Panc1 (cell line): ENCODE results near the gene KRTAP5-9. TPM values are rescaled to one million over a fixed set of nuclear protein-coding genes. Genes with fewer than 3 reads are reported as not detected.

Experiments
- ATAC-seq: fragments of 200-7000 bp; cut with Tn5 transposase; 2 replicates; pipeline ENCODE4 v1.9.1; 2020; ENCODE audit warnings: mild to moderate bottlenecking, moderate library complexity
- BruUV-seq: library from RNA; stranded (reverse); fragments of 400-500 nt; replicated peaks from 2 replicates; lab custom pipeline; 2021; lab: Mats Ljungman, UMichigan
- CTCF ChIA-PET: fragments of 300-600 bp; sonication (Branson Sonifier 250); formaldehyde crosslinking; loops from one replicate; lab custom pipeline; 2022; ENCODE audit warnings: antibody characterized with exemption; lab: Charles Lee
- POLR2A ChIA-PET: fragments of 300-600 bp; sonication (Branson Sonifier 250); formaldehyde crosslinking; loops from one replicate; lab custom pipeline; 2022; ENCODE audit warnings: antibody characterized with exemption; lab: Charles Lee
- DNase-seq: peaks from one replicate; pipeline ENCODE4 v3.0.0-alpha.2; 2010; ENCODE audit warnings: low read depth, low spot score
- H3K27ac ChIP-seq: 2 replicates; pipeline ENCODE4 v1.5.1; 2011; ENCODE audit warnings: mild to moderate bottlenecking, low read length, inconsistent platforms
- H3K27me3 ChIP-seq: fragments of 200-500 bp; sonication (Bioruptor generic); 2 replicates; pipeline ENCODE4 v1.6.0; 2014; ENCODE audit warnings: low read length, inconsistent platforms; ENCODE audit not compliant: control insufficient read depth, insufficient read depth
- H3K36me3 ChIP-seq: fragments of 200-500 bp; sonication (Bioruptor generic); 2 replicates; pipeline ENCODE4 v1.5.1; 2014; ENCODE audit warnings: inconsistent platforms, mild to moderate bottlenecking, low read length, moderate library complexity; ENCODE audit not compliant: control insufficient read depth, insufficient read depth
- H3K4me1 ChIP-seq: 2 replicates; pipeline ENCODE4 v1.5.1; 2011; ENCODE audit warnings: inconsistent platforms, mild to moderate bottlenecking, low read length, moderate library complexity; ENCODE audit not compliant: control insufficient read depth, insufficient read depth
- H3K4me3 ChIP-seq, 2 experiments: 2 replicates each; pipeline ENCODE4 v1.5.1; 2011 to 2012; ENCODE audit warnings: low read depth in 2 of 2, low read length in 2 of 2, mild to moderate bottlenecking in 2 of 2, inconsistent platforms in 1 of 2, moderate library complexity in 1 of 2
- H3K9me3 ChIP-seq: fragments of 200-500 bp; sonication (Bioruptor generic); 2 replicates; pipeline ENCODE4 v1.5.1; 2014; ENCODE audit warnings: low read depth, mild to moderate bottlenecking, inconsistent platforms, low read length, moderate library complexity; ENCODE audit not compliant: control insufficient read depth, insufficient read depth
- CTCF ChIP-seq: fragments of 450-650 bp; IDR thresholded peaks from 2 replicates; pipeline ENCODE4 v1.5.1; 2017; ENCODE audit warnings: mild to moderate bottlenecking
- POLR2AphosphoS5 ChIP-seq: IDR thresholded peaks from 2 replicates; pipeline ENCODE4 v1.6.1; 2012; ENCODE audit warnings: mild to moderate bottlenecking, low read depth, low read length, moderate library complexity
- SIN3A ChIP-seq: IDR thresholded peaks from 2 replicates; pipeline ENCODE4 v1.6.1; 2012; ENCODE audit warnings: low read depth, mild to moderate bottlenecking, low read length, moderate library complexity, borderline replicate concordance; ENCODE audit not compliant: insufficient read depth
- TCF7L2 ChIP-seq: IDR thresholded peaks from 2 replicates; pipeline ENCODE4 v1.6.1; 2011; ENCODE audit warnings: mild to moderate bottlenecking, low read depth, low read length, inconsistent platforms
- in situ Hi-C: cut with HindIII; loops from 2 replicates; pipeline ENCODE4 v1.10.0; 2016; ENCODE audit warnings: low sequenced_read_pairs, low pct_unique_long_range_greater_than_20kb
- intact Hi-C: fragments of 100-400 bp; cut with micrococcal nuclease; formaldehyde crosslinking; loops from one replicate; pipeline ENCODE4 v1.10.0; 2022; ENCODE audit not compliant: unreplicated experiment
- total RNA-seq: library from RNA; stranded (reverse); gene quantifications from one replicate; pipeline ENCODE4 v1.2.1, GENCODE V29; 2021; ENCODE audit not compliant: unreplicated experiment
- TF ChIP-seq, protein P1 (sequence below), 2 experiments: IDR thresholded peaks; 2 replicates each; pipeline ENCODE4 v1.6.1; 2011 to 2012; ENCODE audit warnings: low read depth in 2 of 2, control low read depth in 1 of 2, low read length in 1 of 2, mild to moderate bottlenecking in 1 of 2, moderate library complexity in 1 of 2; ENCODE audit not compliant: insufficient read depth in 1 of 2

The KRTAP5-9 gene
- total RNA-seq, 1 experiment from 2014 or later = not detected

DNA sequence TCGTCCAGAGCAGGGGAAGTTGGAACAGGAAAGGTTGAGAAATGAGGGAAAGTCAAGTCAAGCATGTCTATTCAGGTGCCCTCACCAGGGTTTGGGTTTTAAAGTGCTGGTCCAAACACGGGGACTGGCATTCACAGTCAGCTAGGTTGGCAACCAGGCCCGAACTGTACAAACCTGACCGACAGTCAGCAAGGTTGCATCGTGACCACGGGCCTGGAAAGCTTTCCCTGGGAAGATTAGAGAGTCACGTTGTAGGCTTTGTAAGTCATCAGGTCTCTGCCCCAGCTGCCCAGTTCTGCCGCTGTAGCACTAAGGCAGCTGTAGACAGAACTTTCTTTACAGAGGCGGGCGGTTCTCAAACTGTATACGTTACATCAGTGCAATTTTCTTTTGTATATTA lies 24.6 kb downstream of the KRTAP5-9 start:
- H3K4me1 ChIP-seq = peaks cover 2% of the 10 kb centered on the region; the same call in 1 of the 2 replicates
- H3K4me3 ChIP-seq = no peak overlapping the region
- intact Hi-C loops = no loop called here
- POLR2A ChIA-PET = no interaction called here
- CTCF ChIA-PET = interaction anchor here (0.7 kb wide), 1 partner anchor 491 kb away, joined by 4 read pairs; no protein-coding TSS in a partner anchor
- no peaks in the 10 kb centered on the region for H3K9me3 ChIP-seq
- no TSS peak for BruUV-seq
- no peaks in the 10 kb centered on the region for H3K36me3 ChIP-seq
- no peak overlapping the region for H3K27ac ChIP-seq
- DNase-seq (no peak), ATAC-seq (no peak)
- TF ChIP-seq CTCF (no peak), POLR2AphosphoS5 (no peak), TCF7L2 (no peak)
- TF ChIP-seq, protein P1, sequence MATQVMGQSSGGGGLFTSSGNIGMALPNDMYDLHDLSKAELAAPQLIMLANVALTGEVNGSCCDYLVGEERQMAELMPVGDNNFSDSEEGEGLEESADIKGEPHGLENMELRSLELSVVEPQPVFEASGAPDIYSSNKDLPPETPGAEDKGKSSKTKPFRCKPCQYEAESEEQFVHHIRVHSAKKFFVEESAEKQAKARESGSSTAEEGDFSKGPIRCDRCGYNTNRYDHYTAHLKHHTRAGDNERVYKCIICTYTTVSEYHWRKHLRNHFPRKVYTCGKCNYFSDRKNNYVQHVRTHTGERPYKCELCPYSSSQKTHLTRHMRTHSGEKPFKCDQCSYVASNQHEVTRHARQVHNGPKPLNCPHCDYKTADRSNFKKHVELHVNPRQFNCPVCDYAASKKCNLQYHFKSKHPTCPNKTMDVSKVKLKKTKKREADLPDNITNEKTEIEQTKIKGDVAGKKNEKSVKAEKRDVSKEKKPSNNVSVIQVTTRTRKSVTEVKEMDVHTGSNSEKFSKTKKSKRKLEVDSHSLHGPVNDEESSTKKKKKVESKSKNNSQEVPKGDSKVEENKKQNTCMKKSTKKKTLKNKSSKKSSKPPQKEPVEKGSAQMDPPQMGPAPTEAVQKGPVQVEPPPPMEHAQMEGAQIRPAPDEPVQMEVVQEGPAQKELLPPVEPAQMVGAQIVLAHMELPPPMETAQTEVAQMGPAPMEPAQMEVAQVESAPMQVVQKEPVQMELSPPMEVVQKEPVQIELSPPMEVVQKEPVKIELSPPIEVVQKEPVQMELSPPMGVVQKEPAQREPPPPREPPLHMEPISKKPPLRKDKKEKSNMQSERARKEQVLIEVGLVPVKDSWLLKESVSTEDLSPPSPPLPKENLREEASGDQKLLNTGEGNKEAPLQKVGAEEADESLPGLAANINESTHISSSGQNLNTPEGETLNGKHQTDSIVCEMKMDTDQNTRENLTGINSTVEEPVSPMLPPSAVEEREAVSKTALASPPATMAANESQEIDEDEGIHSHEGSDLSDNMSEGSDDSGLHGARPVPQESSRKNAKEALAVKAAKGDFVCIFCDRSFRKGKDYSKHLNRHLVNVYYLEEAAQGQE (IDR thresholded peaks at IDR 0.05; ENCODE audit: insufficient read depth in 1 of 2, low read depth in 2 of 2, low read length in 1 of 2) = no peak
- in situ Hi-C loops = no loop called here
- H3K27me3 ChIP-seq = peaks cover 8% of the 10 kb centered on the region; the same call in 1 of the 2 replicates

DNA sequence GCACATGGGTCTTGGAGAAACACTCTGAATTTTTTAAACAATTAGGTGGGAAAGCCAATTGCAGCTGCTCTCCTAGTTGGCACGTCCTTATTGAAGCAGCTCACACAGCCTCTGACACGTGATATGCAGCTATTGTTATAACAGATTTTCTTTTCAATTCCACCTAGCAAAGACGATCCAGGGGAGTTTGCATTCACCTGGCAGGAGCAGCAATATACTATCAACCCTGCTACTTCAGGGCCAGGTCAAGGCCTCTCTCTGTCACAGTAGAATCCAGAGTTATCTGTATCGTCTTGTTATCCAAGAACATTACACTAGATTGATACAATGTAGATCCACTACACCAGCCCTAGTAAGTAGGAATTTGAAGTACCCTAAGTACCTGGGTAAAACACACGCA lies 26.2 kb downstream of the KRTAP5-9 start:
- no TSS peak for BruUV-seq
- CTCF ChIA-PET = interaction anchor here (0.7 kb wide), 1 partner anchor 10 kb away, joined by 3 read pairs; no protein-coding TSS in a partner anchor
- no peak overlapping the region for H3K27ac ChIP-seq
- H3K9me3 ChIP-seq = no peaks in the 10 kb centered on the region
- no peaks in the 10 kb centered on the region for H3K4me1 ChIP-seq
- TF ChIP-seq POLR2AphosphoS5 (no peak), CTCF (no peak), SIN3A (no peak), TCF7L2 (no peak)
- TF ChIP-seq, protein P1 (IDR thresholded peaks at IDR 0.05; ENCODE audit: insufficient read depth in 1 of 2, low read depth in 2 of 2, low read length in 1 of 2) = no peak
- peaks cover 8% of the 10 kb centered on the region; the same call in 1 of the 2 replicates for H3K27me3 ChIP-seq
- in situ Hi-C loops (no loop called here), intact Hi-C loops (no loop called here)
- no peak for ATAC-seq
- POLR2A ChIA-PET = interaction anchor here (0.6 kb wide), 1 partner anchor 1959 kb away, joined by 4 read pairs; no protein-coding TSS in a partner anchor
- H3K36me3 ChIP-seq = no peaks in the 10 kb centered on the region
- no peak overlapping the region for H3K4me3 ChIP-seq
- DNase-seq = no peak
